HG02938 (cell line): Measurements from ENCODE around the gene PTPN18.
"Not testable (repeated sequence)": the region's sequence is repeated elsewhere in the genome, so short reads cannot be mapped to it uniquely, and the experiment has no call there.

ENCODE experiments used
- ATAC-seq: cut with Tn5 transposase; IDR thresholded peaks from one replicate; pipeline ENCODE4 v1.9.1; 2021; ENCODE audit warnings: mild to moderate bottlenecking, moderate library complexity; ENCODE audit not compliant: unreplicated experiment

Gene PTPN18, protein sequence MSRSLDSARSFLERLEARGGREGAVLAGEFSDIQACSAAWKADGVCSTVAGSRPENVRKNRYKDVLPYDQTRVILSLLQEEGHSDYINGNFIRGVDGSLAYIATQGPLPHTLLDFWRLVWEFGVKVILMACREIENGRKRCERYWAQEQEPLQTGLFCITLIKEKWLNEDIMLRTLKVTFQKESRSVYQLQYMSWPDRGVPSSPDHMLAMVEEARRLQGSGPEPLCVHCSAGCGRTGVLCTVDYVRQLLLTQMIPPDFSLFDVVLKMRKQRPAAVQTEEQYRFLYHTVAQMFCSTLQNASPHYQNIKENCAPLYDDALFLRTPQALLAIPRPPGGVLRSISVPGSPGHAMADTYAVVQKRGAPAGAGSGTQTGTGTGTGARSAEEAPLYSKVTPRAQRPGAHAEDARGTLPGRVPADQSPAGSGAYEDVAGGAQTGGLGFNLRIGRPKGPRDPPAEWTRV

DNA sequence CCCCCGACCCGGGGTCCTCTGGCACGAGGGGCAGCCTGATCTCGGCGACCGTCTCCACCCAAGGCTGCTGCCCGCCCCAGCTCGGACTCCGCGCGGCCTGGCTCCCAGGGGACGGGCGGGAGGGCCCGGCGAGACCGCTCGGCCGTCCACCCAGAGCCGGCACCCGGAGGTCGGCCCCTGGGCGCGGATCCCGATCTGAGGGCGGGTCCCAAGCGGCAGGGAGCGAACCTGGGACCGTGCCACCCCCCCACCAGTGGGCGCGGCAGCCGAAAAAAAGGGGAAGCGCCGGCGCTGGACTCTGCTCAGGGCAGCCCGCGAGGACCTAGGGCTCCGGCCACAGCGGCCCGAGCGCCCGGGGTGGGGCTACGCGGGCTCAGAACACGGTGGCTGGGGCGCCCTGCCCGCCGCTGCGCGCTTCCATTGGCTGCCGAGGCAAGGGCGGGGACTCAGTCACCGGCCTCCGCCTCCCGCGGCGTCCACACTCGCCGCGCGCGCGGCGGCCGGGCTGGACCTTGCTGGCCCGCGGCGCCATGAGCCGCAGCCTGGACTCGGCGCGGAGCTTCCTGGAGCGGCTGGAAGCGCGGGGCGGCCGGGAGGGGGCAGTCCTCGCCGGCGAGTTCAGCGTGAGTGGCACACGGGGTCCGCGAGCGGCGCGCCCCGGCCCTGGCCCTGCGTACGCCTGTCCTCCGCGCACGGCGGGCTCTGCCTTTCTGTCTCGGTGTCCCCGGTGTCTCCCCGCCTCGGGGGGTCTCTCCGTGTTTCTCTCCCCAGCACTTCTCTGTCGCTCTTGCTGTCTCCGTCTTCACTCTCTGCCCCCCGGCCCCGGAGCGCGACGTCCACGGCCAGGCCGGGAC, at the start of gene PTPN18:
TSS of gene PTPN18 (plus strand) at position 479 of the 854 bp plus-strand sequence. CDS start at position 531, 52 bp downstream.
- ATAC-seq = peak; percentile 90

DNA sequence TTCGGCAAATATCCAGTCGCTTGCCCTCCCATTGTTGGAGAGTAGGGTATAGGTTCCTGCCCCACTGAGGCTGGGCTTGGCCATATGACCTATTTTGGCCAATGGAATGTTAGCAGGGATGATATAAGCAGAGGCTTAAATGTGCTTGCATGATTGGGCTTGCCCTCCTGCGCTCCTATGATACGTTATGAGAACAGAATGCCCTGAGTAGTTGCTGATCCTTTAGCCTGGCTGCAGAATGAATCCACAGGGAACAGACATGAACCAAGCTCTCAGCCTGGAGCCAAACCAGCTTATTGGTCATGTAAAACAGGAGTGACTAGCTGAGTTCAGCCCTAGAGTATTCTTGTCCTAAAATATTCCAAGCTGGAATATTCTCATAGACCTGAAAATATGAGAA, 48.0 kb upstream of the PTPN18 start:
- no peak for ATAC-seq

DNA sequence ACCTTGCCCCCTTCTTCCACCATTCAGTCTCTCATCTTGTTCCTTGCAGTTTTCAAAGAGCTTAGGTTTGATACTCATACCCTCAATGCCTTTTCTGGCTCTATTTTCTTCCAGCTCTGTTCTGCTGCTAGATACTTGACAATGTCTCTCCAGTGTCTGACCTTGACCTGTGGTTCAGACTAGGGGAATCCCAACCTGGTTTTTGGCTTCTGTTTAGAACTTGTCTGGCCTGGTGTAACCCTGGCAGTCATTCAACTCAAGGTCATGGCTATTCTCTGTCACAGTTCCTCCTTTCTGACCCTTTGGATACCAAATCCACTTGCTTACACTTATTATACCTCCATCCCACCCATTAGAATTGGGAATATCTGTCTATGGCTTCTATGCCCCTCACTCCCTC, 45.0 kb upstream of the PTPN18 start:
- no peak for ATAC-seq

DNA sequence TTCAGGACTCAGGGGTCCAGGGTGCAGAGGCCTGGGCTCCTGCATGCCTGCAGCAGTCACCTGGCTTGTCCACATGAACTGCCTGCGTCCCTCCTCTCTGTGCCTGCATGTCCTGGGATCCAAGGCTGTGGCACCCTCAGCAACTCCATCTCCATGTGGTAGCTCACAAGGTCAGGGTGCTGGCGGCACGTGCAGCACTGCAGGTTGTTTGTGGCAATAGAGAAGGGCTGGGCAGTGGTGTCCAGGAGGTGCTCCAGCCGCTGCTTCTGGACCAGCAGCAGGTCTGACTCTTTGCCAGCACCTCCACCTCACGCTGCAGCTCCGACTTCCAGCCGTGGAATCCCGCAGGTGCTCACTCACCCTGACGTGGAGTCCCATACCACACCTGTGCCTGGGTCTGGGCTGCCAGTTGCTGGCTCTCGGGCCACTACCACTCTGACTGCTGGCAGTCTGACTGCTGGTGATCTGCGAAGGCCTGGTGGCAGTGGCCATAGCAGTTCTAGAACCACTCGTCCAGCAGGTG, 42.0 kb upstream of the PTPN18 start:
- ATAC-seq = no peak

DNA sequence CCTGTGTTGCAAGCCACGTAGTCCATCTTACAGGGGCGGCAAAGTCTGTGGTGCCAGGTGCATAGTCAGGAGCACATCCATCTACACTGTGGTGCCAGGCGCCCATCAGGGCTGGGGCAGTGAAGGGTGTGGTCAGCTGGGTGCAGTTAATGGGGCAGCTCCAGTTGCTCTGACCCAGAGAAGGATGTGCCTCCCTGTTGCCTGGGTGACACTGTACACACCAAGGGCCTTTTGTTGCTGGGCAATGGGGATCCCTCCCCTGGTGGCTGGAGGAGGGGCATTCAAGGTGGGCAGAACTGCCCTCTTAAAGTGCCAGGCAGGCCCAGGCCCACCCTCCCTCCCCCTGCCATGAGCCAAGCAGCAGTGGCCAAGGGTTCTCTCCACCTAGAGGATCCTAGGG, 41.5 kb upstream of the PTPN18 start:
- no peak for ATAC-seq

DNA sequence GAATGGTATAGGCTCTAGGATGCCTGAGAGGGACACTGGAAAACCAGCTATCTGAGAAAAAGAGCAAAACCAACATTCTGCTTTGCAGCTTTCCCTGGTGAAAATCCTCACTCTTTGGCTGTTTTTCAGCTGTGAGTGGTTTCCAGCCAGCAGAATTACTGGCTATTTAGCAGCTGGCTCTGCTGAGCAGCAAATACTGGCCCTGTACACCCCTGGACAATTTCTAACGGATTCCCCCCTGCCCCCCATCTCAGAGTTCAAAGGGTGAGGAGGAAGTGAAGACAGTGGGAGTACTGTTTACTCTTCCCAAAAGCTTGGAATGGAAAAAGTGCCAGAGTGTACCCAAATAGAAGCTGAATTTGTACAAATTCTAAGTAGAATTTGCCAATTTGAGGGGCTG, 39.3 kb upstream of the PTPN18 start:
- no peak for ATAC-seq

DNA sequence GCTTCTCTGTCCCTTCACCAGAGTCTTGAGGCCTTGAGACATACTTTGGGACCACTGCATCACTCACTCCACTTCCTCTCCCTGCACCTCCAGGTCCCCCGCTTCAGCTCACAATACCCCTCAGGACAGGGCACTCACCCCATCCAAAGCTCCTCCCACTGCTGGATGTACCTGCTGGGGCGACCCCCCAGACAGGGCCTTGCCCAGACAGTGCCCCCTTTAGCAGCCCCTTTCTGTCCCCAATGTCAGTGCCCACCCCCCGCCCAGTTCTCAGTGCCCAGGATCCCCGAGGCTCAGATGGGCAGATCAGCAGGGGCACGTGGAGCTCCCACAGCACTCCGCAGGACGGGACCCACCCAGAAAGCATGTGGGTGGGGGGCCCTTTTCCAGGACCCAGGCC, 37.0 kb upstream of the PTPN18 start:
- no peak for ATAC-seq

DNA sequence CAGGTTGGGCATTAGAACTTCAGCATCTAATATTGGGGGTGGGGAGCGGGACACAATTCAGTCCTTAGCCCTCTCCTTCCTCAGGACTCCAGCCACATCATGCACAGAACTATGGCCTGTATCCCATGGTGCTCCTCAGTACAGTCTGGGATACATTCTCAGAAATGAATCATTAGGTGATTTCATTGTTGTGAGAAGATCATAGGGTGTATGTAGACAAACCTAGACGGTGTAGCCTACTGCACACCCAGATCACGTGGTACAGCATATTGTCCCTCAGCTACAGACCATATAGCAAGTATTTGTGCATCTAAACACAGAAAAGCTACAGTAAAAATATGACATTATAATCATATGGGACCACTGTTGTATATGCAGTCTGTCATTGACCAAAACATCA, 36.3 kb upstream of the PTPN18 start:
- ATAC-seq = no peak

DNA sequence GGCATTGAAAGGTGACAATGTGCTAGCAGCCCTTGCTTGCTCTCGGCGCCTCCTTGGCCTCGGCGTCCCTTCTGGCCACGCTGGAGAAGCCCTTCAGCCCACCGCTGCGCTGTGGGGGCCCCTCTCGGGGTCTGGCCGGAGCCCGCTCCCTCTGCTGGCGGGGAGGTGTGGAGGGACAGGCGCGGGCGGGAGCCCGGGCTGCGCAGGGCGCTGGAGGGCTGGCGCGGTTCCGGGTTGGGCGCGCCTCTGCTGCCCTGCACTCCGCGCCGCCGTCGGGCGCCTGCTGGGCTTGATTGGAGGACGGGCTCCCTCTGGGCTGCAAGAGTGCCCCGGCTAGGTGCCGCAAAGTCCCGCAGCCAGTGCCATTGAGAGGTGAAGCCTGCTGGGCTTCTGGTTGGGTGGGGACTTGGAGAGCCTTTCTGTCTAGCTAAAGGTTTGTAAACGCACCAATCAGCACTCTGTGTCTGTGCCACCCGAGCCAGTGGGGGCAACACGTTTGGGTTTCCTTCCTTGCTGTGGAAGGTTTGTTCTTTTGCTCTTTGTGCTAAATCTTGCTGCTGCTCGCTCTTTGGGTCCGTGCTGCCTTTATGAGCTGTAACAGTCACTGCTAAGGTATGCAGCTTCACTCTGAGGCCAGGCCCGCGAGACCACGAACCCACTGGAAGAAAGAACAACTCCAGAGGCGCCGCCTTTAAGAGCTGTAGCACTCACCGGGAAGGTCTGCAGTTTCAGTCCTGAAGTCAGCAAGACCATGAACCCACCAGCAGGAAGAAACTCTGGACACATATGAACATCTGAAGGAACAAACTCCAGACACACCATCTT, 27.9 kb upstream of the PTPN18 start:
- no peak for ATAC-seq

DNA sequence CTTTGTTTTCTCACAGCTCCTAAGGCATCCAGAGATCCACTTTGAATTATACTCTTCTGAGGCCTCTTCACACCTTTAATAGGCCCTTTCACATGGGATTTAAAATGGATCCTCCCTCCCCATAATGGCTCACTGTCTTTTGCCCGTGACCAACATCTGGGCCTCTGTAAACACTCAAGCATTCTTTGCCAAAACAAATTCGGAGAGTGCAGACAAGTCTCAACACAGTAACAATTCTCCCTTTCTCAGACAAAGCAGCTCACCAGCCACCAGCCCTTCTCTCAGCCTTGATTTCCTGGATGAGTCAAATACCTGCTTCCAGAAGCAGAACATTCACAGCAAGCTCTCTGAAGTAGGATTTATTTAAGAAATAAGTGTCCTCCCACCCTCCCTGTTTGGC, 27.1 kb upstream of the PTPN18 start:
- no peak for ATAC-seq

DNA sequence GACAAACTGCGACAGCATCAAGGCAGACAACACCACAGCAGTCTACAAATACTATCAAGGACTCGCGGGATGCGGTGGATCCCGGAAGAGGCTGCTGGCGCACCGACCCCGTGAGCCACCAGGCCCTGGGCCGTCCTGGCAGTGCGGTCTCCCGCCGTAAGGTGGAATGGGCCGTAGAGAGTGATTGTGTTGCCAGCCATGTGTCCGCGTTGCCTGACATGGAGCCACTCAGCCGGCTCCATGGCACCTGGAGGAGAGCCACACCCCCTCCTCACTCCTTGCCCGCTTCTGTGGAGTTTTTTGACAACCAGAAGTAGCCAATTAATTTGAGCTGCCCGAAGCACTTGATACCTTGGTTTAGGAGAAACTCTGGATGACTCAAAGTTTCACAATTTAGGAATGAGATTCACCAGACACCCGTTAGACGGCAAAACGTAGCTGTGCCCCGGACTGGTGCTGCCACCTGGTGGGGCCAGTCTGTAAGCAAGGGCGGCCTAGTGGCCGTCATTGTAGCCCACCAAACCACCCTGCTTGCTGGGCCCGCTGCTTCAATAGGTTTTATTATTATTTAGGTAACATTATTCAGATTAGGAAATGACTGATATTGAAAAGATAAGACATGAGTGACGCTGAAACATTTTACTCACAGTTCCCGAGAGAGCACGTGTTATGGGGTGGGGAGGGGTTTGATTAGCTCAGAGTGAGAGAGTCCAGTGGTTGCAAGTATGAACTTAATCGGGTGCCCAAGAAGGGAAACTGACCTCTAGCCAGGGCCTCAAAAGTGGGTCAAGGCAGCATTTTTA, 23.4 kb upstream of the PTPN18 start:
- ATAC-seq = peak; percentile 70

DNA sequence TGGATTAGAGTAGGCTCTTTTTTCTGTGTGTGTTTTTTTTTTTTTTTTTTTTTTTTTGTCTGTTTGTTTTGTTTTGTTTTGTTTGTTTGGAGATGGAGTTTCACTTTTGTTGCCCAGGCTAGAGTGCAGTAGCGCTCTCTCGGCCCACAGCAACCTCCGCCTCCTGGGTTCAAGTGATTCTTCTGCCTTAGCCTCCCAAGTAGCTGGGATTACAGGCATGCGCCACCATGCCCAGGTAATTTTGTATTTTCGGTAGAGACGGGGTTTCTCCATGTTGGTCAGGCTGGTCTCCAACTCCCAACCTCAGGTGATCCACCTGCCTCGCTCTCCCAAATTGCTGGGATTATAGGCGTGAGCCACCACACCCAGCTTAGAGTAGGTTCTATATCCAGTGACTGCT, 22.6 kb upstream of the PTPN18 start:
- not testable (repeated sequence) for ATAC-seq

DNA sequence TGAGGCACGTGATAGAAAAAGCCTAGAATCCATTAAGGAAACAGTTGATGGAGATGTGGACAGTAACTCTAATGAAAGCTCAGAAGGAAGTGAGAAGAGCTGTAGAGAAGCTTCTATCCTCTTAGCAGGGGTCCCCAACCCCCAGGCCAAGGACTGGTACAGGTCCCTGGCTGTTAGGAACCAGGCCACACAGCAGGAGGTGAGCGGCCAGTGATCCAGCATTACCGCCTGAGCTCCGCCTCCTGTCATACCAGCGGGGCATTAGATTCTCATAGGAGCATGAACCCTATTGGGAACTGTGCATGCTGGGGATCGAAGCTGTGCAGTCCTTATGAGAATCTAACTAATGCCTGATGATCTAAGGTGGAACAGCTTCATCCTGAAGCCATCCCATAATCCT, 21.8 kb upstream of the PTPN18 start:
- ATAC-seq = no peak

DNA sequence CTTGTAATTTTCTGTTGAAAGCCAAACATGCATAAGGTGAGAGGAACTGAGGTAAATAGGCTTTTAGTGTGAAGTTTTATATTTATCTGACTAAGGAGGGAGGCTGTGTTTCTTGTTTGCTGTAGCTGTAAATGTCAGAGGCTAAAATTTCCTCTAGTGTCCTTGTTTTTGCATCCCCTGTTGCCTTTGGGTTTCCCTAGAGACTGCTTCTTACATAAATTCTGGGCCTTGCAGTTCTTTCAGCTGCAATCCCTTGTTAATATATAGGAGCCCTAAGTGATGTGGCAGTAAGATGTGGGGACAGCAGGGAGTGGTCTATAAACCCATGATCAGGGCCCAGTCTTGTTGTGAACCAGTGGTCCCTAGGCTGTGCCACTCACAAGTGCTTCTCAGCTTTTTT, 20.6 kb upstream of the PTPN18 start:
- ATAC-seq = no peak

DNA sequence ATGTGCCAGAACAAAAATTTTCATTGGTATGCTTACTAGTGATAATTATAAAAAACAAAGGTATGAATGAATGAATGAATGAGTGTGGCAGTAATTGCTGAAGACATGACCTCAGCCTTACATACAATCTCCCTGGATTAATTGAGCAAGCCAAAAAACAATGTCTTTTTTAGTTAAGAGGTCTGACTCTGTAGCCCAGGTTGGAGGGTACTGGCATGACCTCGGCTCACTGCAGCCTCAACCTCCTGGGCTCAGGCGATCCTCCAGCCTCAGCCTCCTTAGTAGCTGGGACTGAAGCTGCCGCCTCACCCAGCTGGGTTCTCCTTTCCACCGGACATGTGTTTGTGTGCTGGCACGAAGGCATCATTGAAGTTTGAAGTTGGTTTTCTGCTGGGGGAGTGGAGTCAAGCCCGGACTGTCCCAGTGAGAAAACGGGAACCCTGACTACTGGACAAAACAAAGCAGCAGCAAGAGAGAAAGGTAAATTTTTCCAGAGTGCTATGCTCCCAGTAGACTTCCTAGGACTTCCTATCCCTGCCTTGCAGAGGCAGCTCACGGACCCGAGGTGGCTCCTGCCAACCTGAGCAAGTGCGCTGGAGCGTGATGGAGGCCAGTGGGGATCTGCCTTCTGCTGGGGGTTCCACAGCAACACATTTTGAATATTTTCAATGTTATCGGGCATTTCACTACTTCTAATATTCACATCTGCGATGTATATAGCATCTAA, 19.5 kb upstream of the PTPN18 start:
- ATAC-seq = no peak

DNA sequence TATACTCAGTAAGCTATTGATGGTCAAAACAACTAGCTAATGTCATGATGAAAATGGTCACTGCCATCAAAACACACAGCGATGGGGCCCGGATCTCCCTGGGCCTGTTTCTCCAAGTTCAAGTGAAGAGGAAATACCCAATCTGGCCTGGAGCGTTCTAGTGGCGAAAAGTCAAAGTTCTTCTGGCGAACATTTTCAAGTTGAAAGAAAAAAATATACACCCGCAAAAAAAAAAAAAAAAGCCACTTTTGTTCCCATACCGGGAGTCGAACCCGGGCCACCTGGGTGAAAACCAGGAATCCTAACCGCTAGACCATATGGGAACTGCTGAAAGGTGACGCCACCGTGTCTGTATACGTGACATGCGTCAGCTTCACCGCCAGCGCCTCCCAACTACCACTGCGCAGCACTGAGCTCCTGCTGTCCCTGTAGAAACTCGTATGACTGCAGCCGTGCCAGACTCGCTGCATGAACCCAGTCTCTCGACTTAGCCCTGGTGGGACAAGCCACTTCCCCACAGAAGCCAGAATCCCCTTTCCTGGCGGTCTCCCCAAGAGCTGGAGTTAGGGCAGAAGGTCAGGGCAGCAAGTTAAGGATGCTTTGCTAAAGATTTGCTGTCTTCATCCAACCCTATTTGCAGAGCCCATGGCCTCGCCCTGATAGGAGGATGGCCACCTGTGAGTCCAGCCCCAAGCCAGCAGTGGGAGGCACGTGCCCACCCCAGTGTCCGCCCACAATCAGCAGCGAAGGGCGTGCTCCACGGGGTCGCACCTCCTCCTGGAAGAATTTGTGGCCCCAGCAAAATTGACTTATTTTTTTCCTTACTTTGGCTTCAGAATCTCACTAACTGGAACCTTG, 18.8 kb upstream of the PTPN18 start:
- ATAC-seq = no peak

DNA sequence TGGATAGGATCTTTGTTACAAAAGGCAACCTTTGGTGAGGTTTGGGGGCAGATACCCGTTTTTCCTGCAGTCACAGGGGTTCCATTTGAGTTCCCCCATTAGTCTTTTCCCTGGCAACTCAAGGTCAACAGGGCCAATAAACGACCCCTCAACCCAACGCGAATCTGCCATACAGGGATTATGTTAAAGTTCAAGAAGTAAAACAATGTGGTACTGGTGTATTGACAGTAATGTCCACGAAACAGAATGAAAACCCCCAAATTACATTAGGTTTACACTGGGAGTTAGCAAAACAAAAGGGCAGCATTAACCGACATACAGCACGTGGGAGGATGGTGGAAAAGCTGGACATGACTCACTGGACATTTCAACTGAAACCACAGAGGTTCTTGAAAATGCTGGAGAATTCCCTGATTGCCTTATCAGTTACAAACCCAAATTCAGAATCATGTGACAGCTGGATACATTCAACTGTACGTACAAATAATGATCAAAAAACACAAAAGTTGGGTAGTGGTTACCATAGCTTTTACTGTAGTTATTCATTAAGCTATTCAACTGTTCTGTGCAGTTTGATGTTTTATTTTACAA, 18.0 kb upstream of the PTPN18 start:
- no peak for ATAC-seq

DNA sequence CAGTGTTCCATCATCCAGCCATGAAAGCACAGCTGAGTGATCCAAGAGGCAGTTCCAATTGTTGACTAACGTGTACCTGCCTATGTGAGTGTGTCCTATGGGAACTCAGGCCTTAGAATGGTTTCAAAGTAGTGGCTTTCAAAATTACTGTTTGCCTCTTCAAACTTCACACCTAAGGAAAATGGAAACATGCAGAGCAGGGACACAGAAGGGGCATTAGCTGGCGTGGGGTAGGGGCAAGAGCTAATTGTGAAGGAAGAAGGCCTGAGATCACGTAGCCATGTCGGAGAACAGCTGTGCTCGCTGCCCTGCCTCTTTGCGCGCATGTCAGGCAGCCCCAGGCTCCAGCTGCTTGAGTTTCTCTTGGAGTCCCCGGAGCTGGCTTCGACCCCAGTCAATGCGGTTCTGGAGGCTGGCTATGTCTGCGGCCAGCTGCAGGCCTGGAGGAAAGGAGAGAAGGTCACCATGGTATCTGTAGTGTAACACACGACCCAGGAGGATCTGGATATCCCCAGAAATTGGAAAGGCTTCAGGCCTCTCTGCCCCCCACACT, 17.0 kb upstream of the PTPN18 start:
- no peak for ATAC-seq
